Psoas muscle (tissue), 8 donors: ENCODE measurements around the gene MAST4. TPM values are rescaled to one million over a fixed set of nuclear protein-coding genes. Genes with fewer than 3 reads are reported as not detected.

Experiments used
- ATAC-seq, 4 donors: fragments of 200-7000 bp; cut with Tn5 transposase; one replicate each; pipeline ENCODE4 v1.9.1; 2020; ENCODE audit warnings: moderate library complexity in 3 of 4, mild to moderate bottlenecking in 2 of 4
- DNase-seq, 2 donors: peaks; one replicate each; pipeline ENCODE4 v3.0.0-alpha.2; 2020
- H3K27ac ChIP-seq: fragments of 200-600 bp; one replicate; pipeline ENCODE4 v1.8.0; 2022
- H3K27me3 ChIP-seq, 3 donors: fragments of 200-600 bp in 1 of 3; one replicate each; pipeline versions ENCODE4 v1.6.1 to v1.8.0; 2013 to 2022; ENCODE audit warnings: low read length in 2 of 3, mild to moderate bottlenecking in 2 of 3, moderate library complexity in 1 of 3; ENCODE audit not compliant: insufficient read depth in 3 of 3
- H3K36me3 ChIP-seq, 2 donors: fragments of 200-600 bp in 1 of 2; one replicate each; pipeline versions ENCODE4 v1.6.1 to v1.8.0; 2013 to 2022; ENCODE audit warnings: low read depth in 1 of 2, mild to moderate bottlenecking in 1 of 2, moderate library complexity in 1 of 2; ENCODE audit not compliant: insufficient read depth in 1 of 2
- H3K4me1 ChIP-seq: fragments of 200-600 bp; one replicate; pipeline ENCODE4 v1.8.0; 2022
- H3K4me3 ChIP-seq: fragments of 200-600 bp; one replicate; pipeline ENCODE4 v1.8.0; 2022; ENCODE audit warnings: mild to moderate bottlenecking
- H3K9me3 ChIP-seq: fragments of 200-600 bp; one replicate; pipeline ENCODE4 v1.8.0; 2022
- WGBS, 3 donors: extraction: QIAGEN DNeasy Blood & Tissue Kit; methylation state at CpG; one replicate each; pipeline versions ENCODE4 v1.1.6 to v1.1.7; 2013; 5-methylcytosine and 5-hydroxymethylcytosine counted together
- intact Hi-C, 2 donors: fragments of 100-400 bp; cut with DNase I; formaldehyde crosslinking; loops; one replicate each; pipeline versions ENCODE4 v1.11.0 to v1.14.2; 2022
- polyA plus RNA-seq, 3 donors: library from polyadenylated mRNA; stranded (reverse); fragments of 200-250 nt; gene quantifications; one replicate each; pipeline ENCODE4 v1.2.3, GENCODE V29; 2013
- total RNA-seq, 4 donors: library from RNA; stranded (reverse); fragmentation: NEBNext Ultra II Directional in 2 of 4; extraction: Animal tissue kit (Norgen Biotek cat#: 25700) in 2 of 4; gene quantifications; one replicate each; pipeline versions ENCODE4 v1.2.1 to v1.2.4, GENCODE V29; 2021 to 2023
- TF ChIP-seq, protein P1 (sequence below): fragments of 200-600 bp; IDR thresholded peaks from one replicate; pipeline ENCODE4 v1.8.0; 2022; ENCODE audit warnings: antibody characterized with exemption
- donor health status: healthy with polysubstance abuse.
- donor health status: DM: no; HTN: no; CAD: no; lungs with moderate emphysema.
- donor health status: Bipolar disorder and iron deficiency.
- donor health status: healthy.
- donor health status: DM: yes; HTN: yes; CAD: no.
- donor health status: DM: no; HTN: no; CAD: no.
- donor health status: DM: no; HTN: no; CAD: no.
- donor health status: DM: yes; HTN: yes; CAD: no.

The MAST4 gene
- total and polyA plus RNA-seq, 7 donors = 3.2 to 123 (median 12.1) TPM

DNA sequence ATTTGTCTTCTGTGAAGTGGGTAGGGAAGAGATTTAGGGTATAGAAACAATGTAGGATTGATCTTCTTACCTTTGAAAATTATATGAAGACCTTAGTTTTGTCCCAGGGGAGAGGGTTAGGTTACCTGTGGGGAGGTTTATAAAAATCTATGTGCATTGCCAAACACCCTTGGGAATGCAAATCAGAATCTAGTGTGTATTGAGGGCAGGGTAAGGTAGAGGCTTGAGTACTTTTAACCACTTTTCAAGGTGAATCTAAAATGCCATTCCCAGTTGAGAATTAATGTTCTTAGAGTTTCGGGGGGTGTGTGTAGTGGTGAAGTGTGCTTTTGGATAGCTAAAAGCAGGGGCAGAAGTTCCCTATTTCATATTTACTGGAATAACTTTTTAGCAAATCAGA is 312.0 kb downstream of the MAST4 start:
- TF ChIP-seq, protein P1, sequence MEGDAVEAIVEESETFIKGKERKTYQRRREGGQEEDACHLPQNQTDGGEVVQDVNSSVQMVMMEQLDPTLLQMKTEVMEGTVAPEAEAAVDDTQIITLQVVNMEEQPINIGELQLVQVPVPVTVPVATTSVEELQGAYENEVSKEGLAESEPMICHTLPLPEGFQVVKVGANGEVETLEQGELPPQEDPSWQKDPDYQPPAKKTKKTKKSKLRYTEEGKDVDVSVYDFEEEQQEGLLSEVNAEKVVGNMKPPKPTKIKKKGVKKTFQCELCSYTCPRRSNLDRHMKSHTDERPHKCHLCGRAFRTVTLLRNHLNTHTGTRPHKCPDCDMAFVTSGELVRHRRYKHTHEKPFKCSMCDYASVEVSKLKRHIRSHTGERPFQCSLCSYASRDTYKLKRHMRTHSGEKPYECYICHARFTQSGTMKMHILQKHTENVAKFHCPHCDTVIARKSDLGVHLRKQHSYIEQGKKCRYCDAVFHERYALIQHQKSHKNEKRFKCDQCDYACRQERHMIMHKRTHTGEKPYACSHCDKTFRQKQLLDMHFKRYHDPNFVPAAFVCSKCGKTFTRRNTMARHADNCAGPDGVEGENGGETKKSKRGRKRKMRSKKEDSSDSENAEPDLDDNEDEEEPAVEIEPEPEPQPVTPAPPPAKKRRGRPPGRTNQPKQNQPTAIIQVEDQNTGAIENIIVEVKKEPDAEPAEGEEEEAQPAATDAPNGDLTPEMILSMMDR = no peak
- Histone ChIP-seq H3K27me3 (no peaks in the 10 kb centered on the region), H3K4me3 (no peak overlapping the region), H3K27ac (no peak overlapping the region), H3K36me3 (no peaks in the 10 kb centered on the region), H3K4me1 (no peaks in the 10 kb centered on the region), H3K9me3 (no peaks in the 10 kb centered on the region)
- no peak for DNase-seq
- intact Hi-C loops = no loop called here
- WGBS, 3 donors = 94 to 97% (median 97%) methylated on average over 1 of the region's 1 CpG
- no peak for ATAC-seq

DNA sequence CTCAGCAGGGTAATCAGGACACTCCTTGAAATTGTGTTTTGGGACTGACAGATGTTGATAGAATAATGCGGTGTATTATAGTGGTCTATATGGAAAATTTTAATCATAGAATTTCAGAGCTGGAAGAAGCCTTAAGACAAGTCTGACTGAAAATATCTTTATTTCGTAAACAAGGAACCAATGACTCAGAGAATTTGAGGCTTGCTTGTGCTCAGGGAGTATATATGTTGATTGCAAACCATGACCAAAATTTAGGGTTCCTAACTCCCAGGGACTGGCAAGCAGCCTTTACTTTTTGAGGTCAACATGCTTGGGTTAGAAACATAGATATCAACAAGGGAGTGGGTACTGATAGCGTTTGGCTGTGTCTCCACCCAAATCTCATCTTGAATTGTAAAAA is 313.2 kb downstream of the MAST4 start:
- no peak for ATAC-seq
- TF ChIP-seq, protein P1 = no peak
- intact Hi-C loops = no loop called here

DNA sequence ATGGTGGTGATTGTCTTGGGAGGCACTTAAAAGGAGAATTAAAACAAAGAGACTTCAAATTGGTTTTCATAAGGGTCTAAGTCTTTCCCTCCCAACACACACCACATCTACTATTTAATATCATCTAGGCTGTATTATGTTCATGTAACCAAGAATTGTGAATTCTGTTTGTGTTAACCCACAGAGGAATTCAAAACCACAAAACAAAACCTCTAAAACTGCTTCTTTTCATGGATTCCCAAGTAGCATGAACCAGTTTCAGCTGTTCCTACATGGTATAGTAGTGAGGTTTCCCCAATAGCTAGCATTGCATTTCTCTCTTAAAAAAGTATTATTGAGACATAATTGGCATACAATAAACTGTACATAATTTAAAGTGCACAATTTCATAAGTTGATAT is 316.6 kb downstream of the MAST4 start:
- H3K9me3 ChIP-seq = no peaks in the 10 kb centered on the region
- H3K27me3 ChIP-seq = no peaks in the 10 kb centered on the region
- TF ChIP-seq, protein P1 = no peak
- intact Hi-C loops = no loop called here
- no peaks in the 10 kb centered on the region for H3K36me3 ChIP-seq
- no peak overlapping the region for H3K27ac ChIP-seq
- ATAC-seq = no peak
- no peak for DNase-seq
- no peak overlapping the region for H3K4me3 ChIP-seq
- no peaks in the 10 kb centered on the region for H3K4me1 ChIP-seq

More for the DNA sequence above, 313.2 kb downstream of the MAST4 start:
- Histone ChIP-seq H3K4me1 (no peaks in the 10 kb centered on the region), H3K27me3 (no peaks in the 10 kb centered on the region), H3K27ac (no peak overlapping the region), H3K4me3 (no peak overlapping the region), H3K36me3 (no peaks in the 10 kb centered on the region), H3K9me3 (no peaks in the 10 kb centered on the region)
- 94 to 96% (median 95%) methylated on average over 3 of the region's 3 CpGs for WGBS, 3 donors
- DNase-seq = no peak

DNA sequence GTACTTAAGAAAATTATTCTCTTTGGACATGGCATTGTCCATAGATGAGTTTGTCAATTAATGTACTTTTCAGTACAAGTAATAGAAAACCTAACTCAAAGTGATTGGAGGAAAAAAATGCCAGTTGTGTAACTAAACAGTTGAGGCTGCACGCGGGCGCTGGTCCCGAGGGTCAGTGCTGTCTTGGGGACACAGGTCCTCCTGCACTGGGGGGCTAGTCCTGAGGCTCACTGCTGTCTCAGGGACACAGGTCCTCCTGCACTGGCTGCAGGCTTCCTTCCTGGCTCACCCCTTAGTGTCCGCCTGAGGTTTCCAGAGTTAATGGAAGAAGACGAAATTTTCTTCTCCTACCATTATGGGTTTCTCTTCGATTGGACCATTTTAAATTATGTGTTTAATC is 319.3 kb downstream of the MAST4 start:
- H3K36me3 ChIP-seq = no peaks in the 10 kb centered on the region
- ATAC-seq = no peak
- DNase-seq = peak in 1 of 2 donors; percentile 48
- WGBS, 3 donors = 88 to 94% (median 89%) methylated on average over 7 of the region's 7 CpGs
- H3K4me1 ChIP-seq = no peaks in the 10 kb centered on the region
- H3K9me3 ChIP-seq = no peaks in the 10 kb centered on the region
- H3K27ac ChIP-seq = no peak overlapping the region
- TF ChIP-seq, protein P1 = no peak
- no peak overlapping the region for H3K4me3 ChIP-seq
- H3K27me3 ChIP-seq = no peaks in the 10 kb centered on the region
- intact Hi-C loops = no loop called here

DNA sequence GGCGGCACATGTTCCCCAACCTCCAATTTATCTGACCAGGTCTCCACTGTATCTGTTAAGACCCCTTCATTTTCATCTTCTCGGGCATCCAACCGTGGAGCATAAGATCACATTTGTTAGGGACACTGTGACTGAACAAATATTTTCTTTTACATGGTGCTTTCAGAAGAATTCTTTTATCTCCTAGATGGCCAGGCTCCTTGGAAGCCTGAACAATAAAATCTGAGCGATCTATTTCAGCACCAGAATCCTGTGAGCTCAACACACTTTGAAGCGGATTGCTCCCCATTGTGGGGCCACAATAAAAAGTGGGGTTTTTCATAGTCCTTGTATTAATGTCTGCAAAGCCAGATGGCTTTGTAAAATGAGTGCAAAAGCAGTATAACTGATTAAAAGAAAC is 326.7 kb downstream of the MAST4 start:
- Histone ChIP-seq H3K4me3 (no peak overlapping the region), H3K4me1 (no peaks in the 10 kb centered on the region), H3K9me3 (no peaks in the 10 kb centered on the region), H3K27me3 (no peaks in the 10 kb centered on the region), H3K36me3 (no peaks in the 10 kb centered on the region), H3K27ac (no peak overlapping the region)
- WGBS, 3 donors = 47 to 56% (median 50%) methylated on average over 5 of the region's 5 CpGs
- intact Hi-C loops = no loop called here
- no peak for DNase-seq
- ATAC-seq = no peak
- TF ChIP-seq, protein P1 = no peak
